ENCODE results near the gene PI4KB. TPM values are rescaled to one million over a fixed set of nuclear protein-coding genes. Genes with fewer than 3 reads are reported as not detected.
"Not testable (repeated sequence)": the region's sequence is repeated elsewhere in the genome, so short reads cannot be mapped to it uniquely, and the experiment has no call there.

PI4KB gene
- total RNA-seq, 2 donors from 2014 or later, result 39.6 to 40.2 TPM

DNA sequence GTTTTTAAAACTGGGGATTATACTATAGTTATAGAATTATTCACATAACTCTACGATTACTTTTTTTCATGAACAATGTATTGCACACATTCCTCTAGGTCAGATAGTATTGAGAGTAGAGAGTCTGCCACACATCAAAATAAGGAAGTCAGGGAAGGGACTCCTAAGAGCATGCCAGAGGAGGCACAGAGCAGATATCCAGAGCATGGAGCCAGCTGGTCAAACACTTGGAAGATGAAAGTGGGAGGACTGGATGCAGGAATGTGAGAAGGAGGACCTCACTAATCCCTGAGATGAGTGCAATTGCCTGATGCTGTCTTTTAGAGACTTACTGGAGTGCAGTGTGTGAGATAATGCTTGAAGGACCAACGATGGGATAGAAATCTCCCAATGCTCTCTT is 29.5 kb upstream of the PI4KB start:
- 43 to 60% methylated on average over 2 of the region's 2 CpGs for WGBS, 2 donors
- Histone ChIP-seq H3K4me1 (no peaks in the 10 kb centered on the region), H3K9me3 (no peaks in the 10 kb centered on the region), H3K36me3 (replicated peaks in 1 of 2; ENCODE audit: insufficient read depth in 1 of 2, low read depth in 2 of 2) (no peaks in the 10 kb centered on the region), H3K4me3 (no peak overlapping the region), H3K27me3 (no peaks in the 10 kb centered on the region), H3K27ac (no peak overlapping the region)
- TF ChIP-seq, protein P1, sequence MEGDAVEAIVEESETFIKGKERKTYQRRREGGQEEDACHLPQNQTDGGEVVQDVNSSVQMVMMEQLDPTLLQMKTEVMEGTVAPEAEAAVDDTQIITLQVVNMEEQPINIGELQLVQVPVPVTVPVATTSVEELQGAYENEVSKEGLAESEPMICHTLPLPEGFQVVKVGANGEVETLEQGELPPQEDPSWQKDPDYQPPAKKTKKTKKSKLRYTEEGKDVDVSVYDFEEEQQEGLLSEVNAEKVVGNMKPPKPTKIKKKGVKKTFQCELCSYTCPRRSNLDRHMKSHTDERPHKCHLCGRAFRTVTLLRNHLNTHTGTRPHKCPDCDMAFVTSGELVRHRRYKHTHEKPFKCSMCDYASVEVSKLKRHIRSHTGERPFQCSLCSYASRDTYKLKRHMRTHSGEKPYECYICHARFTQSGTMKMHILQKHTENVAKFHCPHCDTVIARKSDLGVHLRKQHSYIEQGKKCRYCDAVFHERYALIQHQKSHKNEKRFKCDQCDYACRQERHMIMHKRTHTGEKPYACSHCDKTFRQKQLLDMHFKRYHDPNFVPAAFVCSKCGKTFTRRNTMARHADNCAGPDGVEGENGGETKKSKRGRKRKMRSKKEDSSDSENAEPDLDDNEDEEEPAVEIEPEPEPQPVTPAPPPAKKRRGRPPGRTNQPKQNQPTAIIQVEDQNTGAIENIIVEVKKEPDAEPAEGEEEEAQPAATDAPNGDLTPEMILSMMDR (IDR thresholded peaks at IDR 0.05), result no peak
- no peak for TF ChIP-seq POLR2A (IDR thresholded peaks at IDR 0.05)
- ATAC-seq, result no peak
- no peak for DNase-seq
- intact Hi-C loops (cut with DNase I), result loop anchor here (5.0 kb wide), 1 partner anchor 49 kb away; no protein-coding TSS in a partner anchor

DNA sequence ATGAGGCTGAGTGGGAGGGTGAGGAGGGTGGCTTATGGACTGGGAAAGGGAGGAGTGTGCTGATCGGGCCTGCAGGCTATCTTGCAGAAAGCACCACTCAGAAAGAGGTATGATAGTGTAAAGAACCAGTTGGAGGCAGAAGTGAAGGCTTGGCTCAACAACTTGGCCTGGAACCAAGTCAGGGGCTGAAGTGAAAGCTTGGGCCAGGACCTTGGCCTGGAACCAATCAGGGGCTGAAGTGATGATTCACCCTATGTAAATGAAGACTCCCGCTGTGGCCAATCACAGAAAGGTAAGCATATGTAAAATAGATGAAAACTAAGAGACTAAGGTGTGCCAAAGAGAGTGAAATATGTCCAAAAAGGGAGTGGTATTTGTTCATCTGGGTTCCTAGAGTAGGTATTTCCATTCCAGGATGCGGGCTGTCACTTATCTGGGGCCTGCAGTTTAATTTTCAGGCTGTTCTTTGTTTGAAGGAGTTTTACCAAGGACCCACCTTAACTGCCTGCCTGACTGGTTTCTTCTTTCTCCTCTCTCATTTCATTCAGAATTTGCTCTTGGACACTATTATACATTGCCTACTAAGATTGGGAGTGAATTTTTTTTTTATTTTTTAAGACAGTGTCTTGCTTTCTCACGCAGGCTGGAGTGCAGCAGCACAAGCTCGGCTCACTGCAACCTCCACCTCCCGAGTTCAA is 25.0 kb upstream of the PI4KB start:
- 87 to 90% methylated on average over 6 of the region's 6 CpGs for WGBS, 2 donors
- Histone ChIP-seq H3K9me3 (no peaks in the 10 kb centered on the region), H3K4me3 (no peak overlapping the region), H3K27ac (no peak overlapping the region), H3K27me3 (no peaks in the 10 kb centered on the region), H3K36me3 (replicated peaks in 1 of 2; ENCODE audit: insufficient read depth in 1 of 2, low read depth in 2 of 2) (no peaks in the 10 kb centered on the region), H3K4me1 (peaks cover 5% of the 10 kb centered on the region)
- ATAC-seq, result no peak
- intact Hi-C loops (cut with DNase I), result no loop called here
- peak in 2 of 4 donors; percentile 28 to 36 for DNase-seq
- no peak for TF ChIP-seq POLR2A (IDR thresholded peaks at IDR 0.05)
- TF ChIP-seq, protein P1 (IDR thresholded peaks at IDR 0.05), result no peak

DNA sequence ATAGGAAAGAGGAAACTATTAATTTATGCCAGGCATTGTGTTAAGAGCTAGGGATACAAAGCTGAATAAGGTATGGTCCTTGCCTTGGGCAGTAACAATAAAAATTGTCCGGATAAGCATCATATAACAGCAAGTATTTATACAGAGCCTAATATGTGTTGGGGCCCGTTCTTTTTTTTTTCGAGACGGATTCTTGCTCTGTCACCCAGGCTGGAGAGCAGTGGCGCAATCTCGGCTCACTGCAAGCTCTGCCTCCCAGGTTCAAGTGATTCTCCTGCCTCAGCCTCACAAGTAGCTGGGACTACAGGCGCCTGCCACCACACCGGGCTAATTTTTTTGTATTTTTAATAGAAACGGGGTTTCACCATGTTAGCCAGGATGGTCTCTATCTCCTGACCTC is 23.1 kb upstream of the PI4KB start:
- H3K9me3 ChIP-seq; DNase-seq; H3K4me3 ChIP-seq; H3K27me3 ChIP-seq; H3K27ac ChIP-seq; ATAC-seq; H3K36me3 ChIP-seq (replicated peaks in 1 of 2; ENCODE audit: insufficient read depth in 1 of 2, low read depth in 2 of 2); intact Hi-C loops (cut with DNase I): not testable (repeated sequence)
- WGBS, 2 donors, result 84 to 87% methylated on average over 9 of the region's 9 CpGs
- peaks cover 14% of the 10 kb centered on the region for H3K4me1 ChIP-seq

DNA sequence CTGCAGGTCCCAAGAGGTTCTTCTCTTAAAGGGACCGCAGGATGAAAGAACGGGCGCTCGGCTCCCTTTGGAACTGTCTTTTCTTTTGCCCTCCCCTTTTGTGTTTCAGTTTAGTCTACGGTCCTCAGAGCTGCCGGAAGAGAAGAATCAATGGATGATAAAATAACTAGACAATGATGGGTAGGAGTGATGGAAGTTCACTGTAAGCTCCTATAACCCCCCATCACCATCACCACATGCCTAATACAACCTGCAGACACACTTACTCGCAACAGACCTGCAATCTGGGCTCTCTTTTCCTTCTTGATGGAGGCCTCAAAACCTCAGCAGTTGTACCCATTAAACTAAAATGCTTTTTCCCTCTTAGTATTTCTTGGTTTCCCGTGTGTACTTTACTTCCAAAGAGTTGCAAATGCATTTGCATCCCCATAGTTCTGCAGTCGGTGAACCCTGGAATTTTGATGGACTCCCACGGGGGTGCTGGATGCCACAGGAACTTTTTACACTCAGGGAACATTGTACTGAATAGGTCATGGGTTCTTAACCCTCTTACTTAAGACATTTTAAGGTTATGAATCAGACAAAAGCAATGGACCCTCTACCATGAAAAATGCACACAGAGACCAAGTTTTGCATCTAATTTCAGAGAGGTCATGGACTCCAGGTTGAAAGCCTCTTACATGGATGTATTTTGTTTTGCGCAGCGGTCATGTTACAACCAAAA is 20.5 kb upstream of the PI4KB start:
- TF ChIP-seq POLR2A (IDR thresholded peaks at IDR 0.05), result no peak
- TF ChIP-seq, protein P1 (IDR thresholded peaks at IDR 0.05), result no peak
- H3K27ac ChIP-seq, result peak overlapping the region in 3 of 4 donors; percentile 89 to 94 (median 91)
- 30 to 34% methylated on average over 12 of the region's 12 CpGs for WGBS, 2 donors

DNA sequence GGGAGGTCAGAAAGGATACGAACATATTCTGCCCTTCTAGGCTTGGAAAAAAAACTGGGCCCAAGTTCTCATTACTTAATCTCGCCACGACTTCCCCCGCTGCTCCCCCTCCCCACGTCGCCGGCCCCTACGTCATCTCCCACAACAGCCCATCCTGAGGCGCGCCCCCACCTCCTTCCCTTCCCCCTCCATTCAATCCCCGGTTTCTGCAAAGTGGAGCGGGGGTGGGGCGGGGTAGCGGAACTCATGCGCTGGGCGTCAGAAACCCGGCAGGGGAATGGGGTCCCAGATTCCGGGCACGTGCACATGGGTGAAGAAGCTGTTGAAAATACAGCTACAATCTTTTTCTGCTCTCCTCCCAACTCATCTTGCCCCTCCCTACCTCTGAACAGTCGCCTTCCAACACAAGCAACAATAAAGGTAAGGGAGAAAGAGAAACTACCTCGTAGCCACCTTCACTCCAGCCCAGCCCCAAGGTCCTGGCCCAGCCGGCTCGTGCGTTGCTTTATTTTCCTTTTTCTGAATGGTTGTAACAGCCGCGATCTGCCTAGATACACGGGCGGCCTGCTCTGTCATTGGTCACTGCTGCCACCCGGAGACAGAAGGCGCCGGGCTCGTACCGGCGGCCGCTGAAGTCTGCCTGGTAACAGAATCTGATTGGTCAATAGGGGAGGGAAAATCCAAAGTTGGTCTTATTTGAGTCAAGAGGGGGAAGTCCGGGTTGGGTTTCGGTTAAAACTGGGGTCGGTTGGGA is 19.7 kb upstream of the PI4KB start, which contains the start of gene RFX5:
TSS of gene RFX5 (minus strand) at position 484 of the 754 bp plus-strand sequence. CDS start 932 bp downstream, outside the sequence.
- peaks cover 0 to 8% of the 10 kb centered on the region in 2 donors for H3K36me3 ChIP-seq (replicated peaks in 1 of 2; ENCODE audit: insufficient read depth in 1 of 2, low read depth in 2 of 2)
- intact Hi-C loops (cut with DNase I), result no loop called here
- H3K27ac ChIP-seq, result peak within 1 kb of the TSS; percentile 83 to 94 (median 90)
- TF ChIP-seq, protein P1 (IDR thresholded peaks at IDR 0.05), result peak in 1 of 7 experiments; percentile 14
- peak; percentile 29 to 89 (median 84) for TF ChIP-seq POLR2A (IDR thresholded peaks at IDR 0.05)
- H3K9me3 ChIP-seq, result no peaks in the 10 kb centered on the region
- H3K27me3 ChIP-seq, result no peaks in the 10 kb centered on the region
- DNase-seq (peak; percentile 94 to 98 (median 96)), ATAC-seq (peak; percentile 98)
- H3K4me1 ChIP-seq, result peaks cover 14% of the 10 kb centered on the region
- WGBS, 2 donors, result 0% methylated on average over 36 to 38 of the region's 38 CpGs
- peak within 1 kb of the TSS; percentile 45 to 55 for H3K4me3 ChIP-seq

More for the DNA sequence above, 20.5 kb upstream of the PI4KB start:
- H3K9me3 ChIP-seq, result no peaks in the 10 kb centered on the region
- DNase-seq (no peak), ATAC-seq (no peak)
- H3K4me1 ChIP-seq, result peaks cover 14% of the 10 kb centered on the region
- H3K4me3 ChIP-seq, result peak overlapping the region in 1 of 2 donors; percentile 55
- intact Hi-C loops (cut with DNase I), result no loop called here
- H3K27me3 ChIP-seq, result no peaks in the 10 kb centered on the region
- H3K36me3 ChIP-seq (replicated peaks in 1 of 2; ENCODE audit: insufficient read depth in 1 of 2, low read depth in 2 of 2), result peaks cover 0 to 8% of the 10 kb centered on the region in 2 donors

Data from body of pancreas (tissue), 4 donors.